ENCODE results near the gene KPNA2. TPM values are rescaled to one million over a fixed set of nuclear protein-coding genes. Genes with fewer than 3 reads are reported as not detected.
"Not testable (repeated sequence)": the region's sequence is repeated elsewhere in the genome, so short reads cannot be mapped to it uniquely, and the experiment has no call there.

Gene KPNA2
- polyA plus RNA-seq, 3 donors = 23.2 to 36.1 (median 23.2) TPM

GRCh38 chr17:67995570-67996263 lies 39.8 kb upstream of the KPNA2 start:
- intact Hi-C loops (cut with micrococcal nuclease) = loop anchor here in 1 of 2 donors (10.0 kb wide), 1 partner anchor 1691 kb away; the partner anchor contains the start of gene PRKCA
- no peak for DNase-seq

DNA sequence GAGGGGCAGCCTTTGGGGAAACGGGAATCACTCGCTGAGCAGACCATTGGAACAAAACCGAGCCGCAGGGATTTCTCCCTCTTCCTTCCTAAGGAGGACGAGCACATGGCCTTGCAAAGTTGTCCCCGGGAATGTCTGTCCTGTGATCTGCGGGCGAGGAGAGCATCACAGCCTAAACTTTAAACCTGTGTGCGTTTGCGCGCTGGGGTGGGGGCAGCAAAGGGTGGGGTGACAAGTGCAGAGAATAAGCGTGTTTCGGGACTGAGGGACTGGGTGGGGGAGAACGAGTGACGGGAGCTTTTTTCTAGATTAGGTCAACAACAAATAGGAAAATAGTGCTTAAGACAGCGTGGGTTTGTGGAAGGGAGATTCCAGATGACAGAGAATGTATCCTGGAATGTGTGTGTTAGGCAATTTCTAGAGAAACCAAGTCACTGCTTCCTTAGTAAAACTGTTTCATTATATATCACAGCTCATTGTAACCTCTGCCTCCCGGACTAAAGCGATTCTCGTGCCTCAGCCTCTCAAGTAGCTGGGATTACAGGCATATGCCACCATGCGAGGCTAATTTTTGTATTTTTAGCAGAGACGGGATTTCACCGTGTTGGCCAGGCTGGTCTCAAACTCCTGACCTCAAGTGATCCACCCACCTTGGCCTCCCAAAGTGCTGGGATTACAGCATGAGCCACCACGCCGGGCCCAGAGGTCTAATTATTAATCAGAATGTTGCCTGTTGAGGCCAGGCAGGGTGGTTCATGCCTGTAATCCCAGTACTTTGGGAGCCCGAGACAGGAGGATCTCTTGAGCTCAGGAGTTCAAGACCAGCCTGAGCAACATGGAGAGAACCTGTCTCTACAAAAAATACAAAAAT lies 39.0 kb upstream of the KPNA2 start, which contains the start of gene C17orf58:
Gene C17orf58, minus strand, starts transcription at position 169 of the 871 bp plus-strand sequence. CDS start 271 bp downstream, outside the sequence.
- Mint-ChIP-seq H3K9me3 (peaks cover 0 to 14% (median 11%) of the 10 kb centered on the region in 7 donors), H3K4me1 (peaks cover 39% of the 10 kb centered on the region), H3K4me3 (peak within 1 kb of the TSS; percentile 83 to 95), H3K27me3 (ENCODE audit: low read depth in 3 of 3) (peaks cover 37 to 49% (median 45%) of the 10 kb centered on the region in 3 donors), H3K27ac (peak within 1 kb of the TSS in 4 of 7 donors; percentile 36 to 73 (median 64))
- H3K79me2 ChIP-seq (ENCODE audit: insufficient read depth, low read length); H3K36me3 ChIP-seq (replicated peaks in 1 of 2; ENCODE audit: control insufficient read depth in 1 of 2, insufficient read depth in 2 of 2, low read length in 2 of 2); H3K9me3 ChIP-seq (replicated peaks in 1 of 2; ENCODE audit: control insufficient read depth in 1 of 2, insufficient read depth in 1 of 2, low read length in 2 of 2); H4K20me1 ChIP-seq (ENCODE audit: insufficient read depth, low read length); H3K27ac ChIP-seq (ENCODE audit: low read depth in 1 of 2, low read length in 2 of 2); H3K36me3 Mint-ChIP-seq: not testable (repeated sequence)
- H3K4me2 ChIP-seq (replicated peaks; ENCODE audit: extremely low read depth, low read length, poor library complexity, severe bottlenecking) = peak within 1 kb of the TSS; percentile 91
- H3K4me3 ChIP-seq (replicated peaks in 1 of 3; ENCODE audit: low read depth in 2 of 3, low read length in 3 of 3) = peak within 1 kb of the TSS; percentile 33 to 78 (median 41)
- peak within 1 kb of the TSS; percentile 60 for H3K9ac ChIP-seq (ENCODE audit: insufficient read depth, low read length, poor library complexity, severe bottlenecking)
- H3K4me1 ChIP-seq (ENCODE audit: control insufficient read depth in 1 of 2, insufficient read depth in 2 of 2, low read length in 2 of 2) = peaks cover 31 to 40% of the 10 kb centered on the region in 2 donors
- peak within 1 kb of the TSS; percentile 84 for H2AFZ ChIP-seq (ENCODE audit: insufficient read depth, low read depth, low read length, poor library complexity, severe bottlenecking)
- DNase-seq = peak in 1 of 3 donors; percentile 60
- intact Hi-C loops (cut with micrococcal nuclease) = loop anchor here in 1 of 2 donors (10.0 kb wide), 1 partner anchor 1692 kb away; the partner anchor contains the start of gene PRKCA
- peaks cover 25 to 36% of the 10 kb centered on the region in 2 donors for H3K27me3 ChIP-seq (ENCODE audit: control insufficient read depth in 2 of 2, insufficient read depth in 2 of 2, low read length in 2 of 2)
- WGBS (ENCODE audit: insufficient coverage) = 45% methylated on average over 16 of the region's 25 CpGs

More at GRCh38 chr17:67995570-67996263, 39.8 kb upstream of the KPNA2 start:
- WGBS (ENCODE audit: insufficient coverage) = under 1% methylated on average over 40 of the region's 43 CpGs
- no peaks in the 10 kb centered on the region for H3K79me2 ChIP-seq (ENCODE audit: insufficient read depth, low read length)
- peaks cover 25 to 36% of the 10 kb centered on the region in 2 donors for H3K27me3 ChIP-seq (ENCODE audit: control insufficient read depth in 2 of 2, insufficient read depth in 2 of 2, low read length in 2 of 2)
- peak overlapping the region; percentile 91 for H3K4me2 ChIP-seq (replicated peaks; ENCODE audit: extremely low read depth, low read length, poor library complexity, severe bottlenecking)
- peak overlapping the region in 4 of 7 donors; percentile 9 to 65 (median 55) for H3K27ac Mint-ChIP-seq
- H3K9me3 ChIP-seq (replicated peaks in 1 of 2; ENCODE audit: control insufficient read depth in 1 of 2, insufficient read depth in 1 of 2, low read length in 2 of 2) = no peaks in the 10 kb centered on the region
- H3K9me3 Mint-ChIP-seq = peaks cover 0 to 14% (median 11%) of the 10 kb centered on the region in 7 donors
- peak overlapping the region; percentile 84 for H2AFZ ChIP-seq (ENCODE audit: insufficient read depth, low read depth, low read length, poor library complexity, severe bottlenecking)
- peak overlapping the region; percentile 83 to 95 for H3K4me3 Mint-ChIP-seq
- H3K4me1 ChIP-seq (ENCODE audit: control insufficient read depth in 1 of 2, insufficient read depth in 2 of 2, low read length in 2 of 2) = peaks cover 31 to 40% of the 10 kb centered on the region in 2 donors
- H3K9ac ChIP-seq (ENCODE audit: insufficient read depth, low read length, poor library complexity, severe bottlenecking) = peak overlapping the region; percentile 60
- no peak overlapping the region for H3K27ac ChIP-seq (ENCODE audit: low read depth in 1 of 2, low read length in 2 of 2)
- H3K36me3 ChIP-seq (replicated peaks in 1 of 2; ENCODE audit: control insufficient read depth in 1 of 2, insufficient read depth in 2 of 2, low read length in 2 of 2) = no peaks in the 10 kb centered on the region
- peaks cover 37 to 49% (median 45%) of the 10 kb centered on the region in 3 donors for H3K27me3 Mint-ChIP-seq (ENCODE audit: low read depth in 3 of 3)
- H3K4me3 ChIP-seq (replicated peaks in 1 of 3; ENCODE audit: low read depth in 2 of 3, low read length in 3 of 3) = peak overlapping the region; percentile 33 to 78 (median 41)
- H3K36me3 Mint-ChIP-seq = peaks cover 3 to 4% of the 10 kb centered on the region in 2 donors
- no peaks in the 10 kb centered on the region for H4K20me1 ChIP-seq (ENCODE audit: insufficient read depth, low read length)
- H3K4me1 Mint-ChIP-seq = peaks cover 39% of the 10 kb centered on the region
- TF ChIP-seq, protein P1, sequence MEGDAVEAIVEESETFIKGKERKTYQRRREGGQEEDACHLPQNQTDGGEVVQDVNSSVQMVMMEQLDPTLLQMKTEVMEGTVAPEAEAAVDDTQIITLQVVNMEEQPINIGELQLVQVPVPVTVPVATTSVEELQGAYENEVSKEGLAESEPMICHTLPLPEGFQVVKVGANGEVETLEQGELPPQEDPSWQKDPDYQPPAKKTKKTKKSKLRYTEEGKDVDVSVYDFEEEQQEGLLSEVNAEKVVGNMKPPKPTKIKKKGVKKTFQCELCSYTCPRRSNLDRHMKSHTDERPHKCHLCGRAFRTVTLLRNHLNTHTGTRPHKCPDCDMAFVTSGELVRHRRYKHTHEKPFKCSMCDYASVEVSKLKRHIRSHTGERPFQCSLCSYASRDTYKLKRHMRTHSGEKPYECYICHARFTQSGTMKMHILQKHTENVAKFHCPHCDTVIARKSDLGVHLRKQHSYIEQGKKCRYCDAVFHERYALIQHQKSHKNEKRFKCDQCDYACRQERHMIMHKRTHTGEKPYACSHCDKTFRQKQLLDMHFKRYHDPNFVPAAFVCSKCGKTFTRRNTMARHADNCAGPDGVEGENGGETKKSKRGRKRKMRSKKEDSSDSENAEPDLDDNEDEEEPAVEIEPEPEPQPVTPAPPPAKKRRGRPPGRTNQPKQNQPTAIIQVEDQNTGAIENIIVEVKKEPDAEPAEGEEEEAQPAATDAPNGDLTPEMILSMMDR (IDR thresholded peaks at IDR 0.05) = no peak

Measured in CD14-positive monocyte (primary cell).